HCT116 (cell line): ENCODE results near the gene RBPJ. TPM values are rescaled to one million over a fixed set of nuclear protein-coding genes. Genes with fewer than 3 reads are reported as not detected.

ENCODE experiments used
- ATAC-seq: fragments of 200-7000 bp; cut with Tn5 transposase; 2 replicates; pipeline ENCODE4 v1.9.1; 2020; ENCODE audit warnings: mild to moderate bottlenecking, moderate library complexity
- BruUV-seq: library from RNA; stranded (reverse); fragments of 400-500 nt; replicated peaks from 2 replicates; lab custom pipeline; 2021; lab: Mats Ljungman, UMichigan
- CTCF ChIA-PET: fragments of 300-600 bp; sonication (Branson Sonifier 250); formaldehyde crosslinking; loops from one replicate; lab custom pipeline; 2021; ENCODE audit warnings: antibody characterized with exemption; lab: Charles Lee
- POLR2A ChIA-PET: fragments of 300-600, 350-600 bp; sonication (Branson Sonifier 250); formaldehyde crosslinking; loops from one replicate; lab custom pipeline; 2021; ENCODE audit warnings: antibody characterized with exemption; lab: Charles Lee
- RAD21 ChIA-PET, 2 experiments: fragments of 300-600 bp; sonication (Branson Sonifier 250); formaldehyde crosslinking; loops; one replicate each; lab custom pipeline; 2023; ENCODE audit warnings: low total read pairs in 2 of 2; ENCODE audit not compliant: uncharacterized antibody in 2 of 2, unreplicated experiment in 2 of 2, low non-redundant PET in 1 of 2; lab: Charles Lee
- DNase-seq: peaks from one replicate; pipeline ENCODE4 v3.0.0-alpha.2; 2010; ENCODE audit warnings: low read depth, low spot score
- H2AFZ ChIP-seq: fragments of 200-600 bp; shearing (Covaris generic), sonication (generic); 2 replicates; pipeline ENCODE4 v1.6.1; 2017; ENCODE audit warnings: low read depth, mixed run types, mixed read lengths, antibody characterized with exemption, low read length; ENCODE audit not compliant: poor library complexity, severe bottlenecking
- H3K27ac ChIP-seq: 2 replicates; pipeline ENCODE4 v1.5.1; 2012; ENCODE audit warnings: low read depth, low read length
- H3K27me3 ChIP-seq: fragments of 200-600 bp; sonication (generic); 2 replicates; pipeline ENCODE4 v1.6.1; 2016; ENCODE audit warnings: mixed run types, low read length, mixed read lengths; ENCODE audit not compliant: insufficient read depth
- H3K36me3 ChIP-seq, 2 experiments: fragments of 200-500 bp in 1 of 2; fragments of 200-600 bp in 1 of 2; sonication (Bioruptor generic) in 1 of 2; sonication (generic) in 1 of 2; 2 replicates each; pipeline versions ENCODE4 v1.5.1 to v1.6.1; 2014 to 2016; ENCODE audit warnings: low read length in 2 of 2, inconsistent platforms in 1 of 2, mixed read lengths in 1 of 2, mixed run types in 1 of 2; ENCODE audit not compliant: insufficient read depth in 2 of 2, control insufficient read depth in 1 of 2
- H3K4me1 ChIP-seq, 2 experiments: fragments of 200-600 bp in 1 of 2; sonication (generic) in 1 of 2; 2 replicates each; pipeline versions ENCODE4 v1.5.1 to v1.6.1; 2012 to 2017; ENCODE audit warnings: low read length in 2 of 2, inconsistent platforms in 1 of 2, mild to moderate bottlenecking in 1 of 2, mixed read lengths in 1 of 2, mixed run types in 1 of 2, moderate library complexity in 1 of 2; ENCODE audit not compliant: insufficient read depth in 2 of 2, control insufficient read depth in 1 of 2
- H3K4me2 ChIP-seq: fragments of 200-600 bp; sonication (generic); 2 replicates; pipeline ENCODE4 v1.6.1; 2017; ENCODE audit warnings: mixed run types, low read length, mixed read lengths
- H3K4me3 ChIP-seq, 2 experiments: fragments of 200-600 bp in 1 of 2; sonication (generic) in 1 of 2; replicated peaks in 1 of 2; 2 replicates each; pipeline ENCODE4 v1.5.1; 2011 to 2016; ENCODE audit warnings: low read length in 2 of 2, control low read depth in 1 of 2, low read depth in 1 of 2, mild to moderate bottlenecking in 1 of 2, mixed read lengths in 1 of 2, mixed run types in 1 of 2
- H3K79me2 ChIP-seq: fragments of 200-600 bp; sonication (generic); 2 replicates; pipeline ENCODE4 v1.6.1; 2017; ENCODE audit warnings: mild to moderate bottlenecking, mixed run types, low read length, moderate library complexity, mixed read lengths; ENCODE audit not compliant: insufficient read depth
- H3K9ac ChIP-seq: fragments of 200-600 bp; sonication (generic); 2 replicates; pipeline ENCODE4 v1.6.1; 2016; ENCODE audit warnings: low read length, mixed read lengths
- H3K9me2 ChIP-seq: fragments of 200-600 bp; sonication (generic), shearing (Covaris generic); 2 replicates; pipeline ENCODE4 v1.6.1; 2017; ENCODE audit warnings: mixed run types, mild to moderate bottlenecking, moderate library complexity; ENCODE audit not compliant: insufficient read depth
- H3K9me3 ChIP-seq, 2 experiments: fragments of 200-500 bp in 1 of 2; fragments of 200-600 bp in 1 of 2; sonication (Bioruptor generic) in 1 of 2; sonication (generic) in 1 of 2; 2 replicates each; pipeline ENCODE4 v1.6.1; 2014 to 2017; ENCODE audit warnings: low read length in 2 of 2, mixed read lengths in 2 of 2, inconsistent platforms in 1 of 2, low read depth in 1 of 2, mild to moderate bottlenecking in 1 of 2, mixed run types in 1 of 2, moderate library complexity in 1 of 2; ENCODE audit not compliant: control insufficient read depth in 1 of 2, insufficient read depth in 1 of 2
- H4K20me1 ChIP-seq: fragments of 200-600 bp; sonication (generic), shearing (Covaris generic); 2 replicates; pipeline ENCODE4 v1.6.1; 2017; ENCODE audit warnings: mixed run types, mild to moderate bottlenecking, moderate library complexity; ENCODE audit not compliant: insufficient read depth
- CEBPB ChIP-seq: IDR thresholded peaks from 2 replicates; pipeline ENCODE4 v1.6.1; 2012; ENCODE audit warnings: low read depth
- CTCF ChIP-seq, 3 experiments: fragments of 200-600 bp in 1 of 3; sonication (generic) in 1 of 3; IDR thresholded peaks in 2 of 3; conservative IDR thresholded peaks in 1 of 3; 2 replicates each; pipeline ENCODE4 v1.5.1; 2012 to 2017; ENCODE audit warnings: low read depth in 2 of 3, low read length in 2 of 3, antibody characterized with exemption in 1 of 3, borderline replicate concordance in 1 of 3, control low read depth in 1 of 3, mild to moderate bottlenecking in 1 of 3, mixed read lengths in 1 of 3, mixed run types in 1 of 3, moderate library complexity in 1 of 3; ENCODE audit not compliant: insufficient read depth in 1 of 3
- EGR1 ChIP-seq: IDR thresholded peaks from 2 replicates; pipeline ENCODE4 v1.6.1; 2012; ENCODE audit warnings: low read depth
- FOSL1 ChIP-seq: IDR thresholded peaks from 2 replicates; pipeline ENCODE4 v1.6.1; 2012; ENCODE audit warnings: low read depth
- POLR2AphosphoS5 ChIP-seq: IDR thresholded peaks from 2 replicates; pipeline ENCODE4 v1.6.1; 2011; ENCODE audit warnings: mild to moderate bottlenecking, low read depth, low read length, moderate library complexity
- SP1 ChIP-seq: IDR thresholded peaks from 2 replicates; pipeline ENCODE4 v1.6.1; 2012; ENCODE audit warnings: low read depth
- SRF ChIP-seq: IDR thresholded peaks from 2 replicates; pipeline ENCODE4 v1.6.1; 2012; ENCODE audit warnings: low read depth
- YY1 ChIP-seq: IDR thresholded peaks from 2 replicates; pipeline ENCODE4 v1.6.1; 2011; ENCODE audit warnings: low read length, low read depth, moderate library complexity, mild to moderate bottlenecking; ENCODE audit not compliant: insufficient replicate concordance; ENCODE audit errors: extremely low read depth
- ZBTB33 ChIP-seq: IDR thresholded peaks from 2 replicates; pipeline ENCODE4 v1.6.1; 2011; ENCODE audit warnings: mild to moderate bottlenecking, low read length, moderate library complexity; ENCODE audit not compliant: insufficient replicate concordance; ENCODE audit errors: extremely low read depth
- ZFX ChIP-seq: fragments of 450-650 bp; IDR thresholded peaks from 2 replicates; pipeline ENCODE4 v1.6.1; 2017
- intact Hi-C: fragments of 100-400 bp; cut with micrococcal nuclease; formaldehyde crosslinking; loops from 2 replicates; pipeline ENCODE4 v1.10.0; 2022
- total RNA-seq: library from RNA; stranded (reverse); gene quantifications from one replicate; pipeline ENCODE4 v1.2.1, GENCODE V29; 2021; ENCODE audit not compliant: unreplicated experiment

RBPJ gene
- total RNA-seq, 1 experiment from 2014 or later, result 72.7 TPM

- CTCF ChIA-PET, result no interaction called here
- no peaks in the 10 kb centered on the region for H4K20me1 ChIP-seq
- H3K9me3 ChIP-seq, result no peaks in the 10 kb centered on the region
- no peak overlapping the region for H3K9ac ChIP-seq
- TF ChIP-seq EGR1 (no peak), POLR2AphosphoS5 (no peak), FOSL1 (no peak), SP1 (no peak), CTCF (IDR thresholded peaks at IDR 0.05 in 2 of 3, conservative IDR thresholded peaks at IDR 0.05 in 1 of 3; ENCODE audit: borderline replicate concordance in 1 of 3, insufficient read depth in 1 of 3, low read depth in 2 of 3, low read length in 2 of 3) (no peak), CEBPB (no peak), SRF (no peak), ZBTB33 (no peak), ZFX (no peak), YY1 (no peak)
- H3K36me3 ChIP-seq, result no peaks in the 10 kb centered on the region
- no peaks in the 10 kb centered on the region for H3K79me2 ChIP-seq
- no peak for ATAC-seq
- no peaks in the 10 kb centered on the region for H3K9me2 ChIP-seq
- no peak overlapping the region for H3K27ac ChIP-seq
- no TSS peak for BruUV-seq
- no peak for DNase-seq
- intact Hi-C loops, result no loop called here
- no peaks in the 10 kb centered on the region for H3K4me1 ChIP-seq
- POLR2A ChIA-PET, result no interaction called here
- no peak overlapping the region for H3K4me2 ChIP-seq
- RAD21 ChIA-PET, result no interaction called here
- H3K4me3 ChIP-seq, result no peak overlapping the region
- no peak overlapping the region for H2AFZ ChIP-seq
- H3K27me3 ChIP-seq, result no peaks in the 10 kb centered on the region
Observed at GRCh38 chr4:26484032-26484515, 163.3 kb downstream of the RBPJ start.
